SU-DHL-6 (cell line): ENCODE results near the gene DCLRE1A.

Experiments used
- H2AFZ ChIP-seq: fragments of 200-600 bp; sonication (generic); 2 replicates; pipeline ENCODE4 v1.6.1; 2014; ENCODE audit warnings: low read depth, mild to moderate bottlenecking, moderate library complexity, mixed read lengths, antibody characterized with exemption, low read length; ENCODE audit not compliant: severe bottlenecking
- H3F3A ChIP-seq: fragments of 200-600 bp; shearing (Covaris generic); 2 replicates; pipeline ENCODE4 v1.6.0; 2016; ENCODE audit warnings: antibody characterized with exemption, mild to moderate bottlenecking; ENCODE audit not compliant: insufficient read depth
- H3K27ac ChIP-seq: fragments of 200-600 bp; sonication (generic); 2 replicates; pipeline ENCODE4 v1.5.1; 2016; ENCODE audit warnings: low read depth, mild to moderate bottlenecking, low read length, moderate library complexity, mixed read lengths
- H3K27me3 ChIP-seq: fragments of 200-600 bp; sonication (generic), shearing (Covaris generic); 2 replicates; pipeline ENCODE4 v1.6.0; 2014; ENCODE audit warnings: mild to moderate bottlenecking, low read length
- H3K36me3 ChIP-seq: fragments of 200-600 bp; sonication (generic); 2 replicates; pipeline ENCODE4 v1.6.1; 2014; ENCODE audit warnings: mild to moderate bottlenecking, low read length, mixed read lengths
- H3K4me2 ChIP-seq: fragments of 300-600, 200-600 bp; shearing (Covaris generic), sonication (generic); 2 replicates; pipeline ENCODE4 v1.6.0; 2014; ENCODE audit warnings: low read length, low read depth, mild to moderate bottlenecking; ENCODE audit not compliant: poor library complexity, severe bottlenecking
- H3K4me3 ChIP-seq: fragments of 200-600 bp; sonication (generic); 2 replicates; pipeline ENCODE4 v1.5.1; 2014; ENCODE audit warnings: antibody characterized with exemption, low read length, mild to moderate bottlenecking, mixed read lengths; ENCODE audit not compliant: insufficient read depth, poor library complexity, severe bottlenecking
- H3K79me2 ChIP-seq: fragments of 200-600 bp; sonication (generic); 2 replicates; pipeline ENCODE4 v1.6.1; 2014; ENCODE audit warnings: mild to moderate bottlenecking, low read length, moderate library complexity; ENCODE audit not compliant: insufficient read depth
- H3K9ac ChIP-seq: fragments of 200-600 bp; sonication (generic); 2 replicates; pipeline ENCODE4 v1.7.0; 2014; ENCODE audit warnings: mild to moderate bottlenecking, low read length
- H3K9me2 ChIP-seq: fragments of 200-600 bp; sonication (generic); replicated peaks from 2 replicates; pipeline ENCODE4 v1.6.1; 2014; ENCODE audit warnings: low read length; ENCODE audit not compliant: insufficient read depth
- H3K9me3 ChIP-seq: fragments of 200-600 bp; sonication (generic); 2 replicates; pipeline ENCODE4 v1.6.1; 2014; ENCODE audit warnings: low read length, mixed read lengths; ENCODE audit not compliant: insufficient read depth
- H4K20me1 ChIP-seq: fragments of 200-600 bp; sonication (generic); 2 replicates; pipeline ENCODE4 v1.6.1; 2014; ENCODE audit warnings: low read depth, mild to moderate bottlenecking, antibody characterized with exemption, low read length, moderate library complexity, mixed read lengths
- CTCF ChIP-seq: fragments of 200-600 bp; sonication (generic); IDR thresholded peaks from one replicate; pipeline ENCODE4 v1.5.1; 2017; ENCODE audit warnings: antibody characterized with exemption, mild to moderate bottlenecking, low read length, moderate library complexity; ENCODE audit not compliant: insufficient read depth, poor library complexity, severe bottlenecking
- EZH2phosphoT487 ChIP-seq: fragments of 200-600 bp; sonication (generic), shearing (Covaris generic); conservative IDR thresholded peaks from 2 replicates; pipeline ENCODE4 v1.6.1; 2018; ENCODE audit warnings: mild to moderate bottlenecking, antibody characterized with exemption, low read length, moderate library complexity, mixed read lengths

The DCLRE1A gene

GRCh38 chr10:113891476-113891875 is 37.6 kb upstream of the DCLRE1A start:
- Histone ChIP-seq H3K27ac (no peak overlapping the region), H3K4me3 (no peak overlapping the region), H3K36me3 (peaks cover 21% of the 10 kb centered on the region), H3K9me2 (no peaks in the 10 kb centered on the region), H3F3A (no peaks in the 10 kb centered on the region), H4K20me1 (no peaks in the 10 kb centered on the region), H3K9me3 (no peaks in the 10 kb centered on the region), H3K9ac (no peak overlapping the region), H3K4me2 (no peak overlapping the region), H3K79me2 (no peaks in the 10 kb centered on the region), H2AFZ (no peak overlapping the region), H3K27me3 (no peaks in the 10 kb centered on the region)
- TF ChIP-seq EZH2phosphoT487 = no peak
- no peak for TF ChIP-seq CTCF

- no peak overlapping the region for H3K4me2 ChIP-seq
- TF ChIP-seq EZH2phosphoT487 (no peak), CTCF (no peak)
- H3K9me2 ChIP-seq = no peaks in the 10 kb centered on the region
- no peaks in the 10 kb centered on the region for H3F3A ChIP-seq
- no peaks in the 10 kb centered on the region for H4K20me1 ChIP-seq
- no peak overlapping the region for H2AFZ ChIP-seq
- H3K27me3 ChIP-seq = no peaks in the 10 kb centered on the region
- H3K36me3 ChIP-seq = peaks cover 28% of the 10 kb centered on the region
- no peaks in the 10 kb centered on the region for H3K9me3 ChIP-seq
- H3K79me2 ChIP-seq = no peaks in the 10 kb centered on the region
- H3K27ac ChIP-seq = no peak overlapping the region
- H3K4me3 ChIP-seq = no peak overlapping the region
- H3K9ac ChIP-seq = no peak overlapping the region
Observed at GRCh38 chr10:113890769-113891168, 36.9 kb upstream of the DCLRE1A start.

- H3K27me3 ChIP-seq = no peaks in the 10 kb centered on the region
- no peaks in the 10 kb centered on the region for H3K79me2 ChIP-seq
- no peaks in the 10 kb centered on the region for H3F3A ChIP-seq
- H4K20me1 ChIP-seq = no peaks in the 10 kb centered on the region
- no peak overlapping the region for H3K4me2 ChIP-seq
- peaks cover 36% of the 10 kb centered on the region for H3K36me3 ChIP-seq
- no peak overlapping the region for H3K4me3 ChIP-seq
- H3K9ac ChIP-seq = no peak overlapping the region
- no peak for TF ChIP-seq EZH2phosphoT487
- no peak for TF ChIP-seq CTCF
- no peaks in the 10 kb centered on the region for H3K9me2 ChIP-seq
- H2AFZ ChIP-seq = no peak overlapping the region
- no peaks in the 10 kb centered on the region for H3K9me3 ChIP-seq
- no peak overlapping the region for H3K27ac ChIP-seq
Observed at GRCh38 chr10:113889911-113890310, 36.0 kb upstream of the DCLRE1A start.

GRCh38 chr10:113882240-113882639 is 28.4 kb upstream of the DCLRE1A start:
- Histone ChIP-seq H3K9me3 (no peaks in the 10 kb centered on the region), H3K27me3 (no peaks in the 10 kb centered on the region), H3K27ac (no peak overlapping the region), H3K4me3 (no peak overlapping the region), H3K36me3 (peaks cover 60% of the 10 kb centered on the region), H3F3A (no peaks in the 10 kb centered on the region), H3K9ac (no peak overlapping the region), H3K9me2 (no peaks in the 10 kb centered on the region), H3K79me2 (no peaks in the 10 kb centered on the region), H4K20me1 (no peaks in the 10 kb centered on the region), H3K4me2 (no peak overlapping the region), H2AFZ (no peak overlapping the region)
- TF ChIP-seq CTCF (no peak), EZH2phosphoT487 (no peak)
